Body of pancreas (tissue), 4 donors: ENCODE measurements around the gene MYO1C.

Experiments
- CTCF ChIP-seq, 7 experiments: fragments of 450-650 bp in 4 of 7; fragments of 200-600 bp in 3 of 7; sonication (generic) in 3 of 7; IDR thresholded peaks; one replicate each; pipeline ENCODE4 v1.5.1; 2016 to 2019; ENCODE audit warnings: antibody characterized with exemption in 7 of 7
- POLR2A ChIP-seq, 3 donors: fragments of 450-650 bp; IDR thresholded peaks; one replicate each; pipeline ENCODE4 v1.6.1; 2016; ENCODE audit warnings: antibody characterized with exemption in 3 of 3, mild to moderate bottlenecking in 2 of 3

GRCh38 chr17:1512351-1512750 lies 19.9 kb upstream of the MYO1C start:
- TF ChIP-seq CTCF (IDR thresholded peaks at IDR 0.05) = no peak
- TF ChIP-seq POLR2A (IDR thresholded peaks at IDR 0.05) = no peak
